OCI-LY3 (cell line): Measurements from ENCODE around the gene UGT1A4.

Source experiments
- EZH2phosphoT487 ChIP-seq: fragments of 200-600 bp; shearing (Covaris generic); IDR thresholded peaks from 2 replicates; pipeline ENCODE4 v1.6.1; 2018; ENCODE audit warnings: antibody characterized with exemption, mixed run types, low read depth
- TF ChIP-seq, protein P1 (sequence below): fragments of 200-600, 300-600 bp; sonication (generic); IDR thresholded peaks from 2 replicates; pipeline ENCODE4 v1.5.1; 2014; ENCODE audit warnings: antibody characterized with exemption, low read length, low read depth

DNA sequence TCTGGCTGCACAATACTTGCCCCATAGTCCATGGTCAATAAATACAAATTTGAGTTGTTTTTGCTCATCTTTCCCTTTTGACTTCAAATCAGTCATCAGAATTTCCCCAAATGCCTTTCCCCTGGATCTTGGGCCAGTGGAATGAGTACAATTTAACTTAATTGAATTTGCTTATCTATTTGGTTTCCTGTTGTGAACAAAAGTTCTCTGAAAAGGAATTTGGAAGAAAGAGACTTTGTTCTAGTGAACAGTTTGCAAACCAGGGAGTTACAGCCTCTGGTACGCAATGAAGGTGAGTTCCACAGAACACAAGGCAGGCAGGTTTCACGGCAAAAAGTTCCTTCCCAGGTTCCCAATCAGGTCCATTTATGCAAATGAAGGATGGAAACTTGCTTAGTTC, 40.3 kb downstream of the UGT1A4 start:
- TF ChIP-seq, protein P1, sequence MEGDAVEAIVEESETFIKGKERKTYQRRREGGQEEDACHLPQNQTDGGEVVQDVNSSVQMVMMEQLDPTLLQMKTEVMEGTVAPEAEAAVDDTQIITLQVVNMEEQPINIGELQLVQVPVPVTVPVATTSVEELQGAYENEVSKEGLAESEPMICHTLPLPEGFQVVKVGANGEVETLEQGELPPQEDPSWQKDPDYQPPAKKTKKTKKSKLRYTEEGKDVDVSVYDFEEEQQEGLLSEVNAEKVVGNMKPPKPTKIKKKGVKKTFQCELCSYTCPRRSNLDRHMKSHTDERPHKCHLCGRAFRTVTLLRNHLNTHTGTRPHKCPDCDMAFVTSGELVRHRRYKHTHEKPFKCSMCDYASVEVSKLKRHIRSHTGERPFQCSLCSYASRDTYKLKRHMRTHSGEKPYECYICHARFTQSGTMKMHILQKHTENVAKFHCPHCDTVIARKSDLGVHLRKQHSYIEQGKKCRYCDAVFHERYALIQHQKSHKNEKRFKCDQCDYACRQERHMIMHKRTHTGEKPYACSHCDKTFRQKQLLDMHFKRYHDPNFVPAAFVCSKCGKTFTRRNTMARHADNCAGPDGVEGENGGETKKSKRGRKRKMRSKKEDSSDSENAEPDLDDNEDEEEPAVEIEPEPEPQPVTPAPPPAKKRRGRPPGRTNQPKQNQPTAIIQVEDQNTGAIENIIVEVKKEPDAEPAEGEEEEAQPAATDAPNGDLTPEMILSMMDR: no peak
- no peak for TF ChIP-seq EZH2phosphoT487
